ENCODE measurements around the gene MED25. TPM values are rescaled to one million over a fixed set of nuclear protein-coding genes. Genes with fewer than 3 reads are reported as not detected.

The MED25 gene
- total RNA-seq, 1 experiment from 2014 or later: 39.9 TPM

- TF ChIP-seq CTCF (IDR thresholded peaks at IDR 0.05; ENCODE audit: unreplicated experiment): no peak
- no TSS peak for BruUV-seq (replicated peaks)
Measured at GRCh38 chr19:49849433-49850220, 31.5 kb downstream of the MED25 start.

GRCh38 chr19:49850221-49850486, 32.1 kb downstream of the MED25 start:
- Mint-ChIP-seq H3K9me3 (ENCODE audit: unreplicated experiment) (peaks cover 6% of the 10 kb centered on the region), H3K4me1 (ENCODE audit: insufficient read depth, unreplicated experiment) (peaks cover 32% of the 10 kb centered on the region), H3K36me3 (ENCODE audit: insufficient read depth, unreplicated experiment) (peaks cover 11% of the 10 kb centered on the region), H3K4me3 (ENCODE audit: unreplicated experiment) (peak overlapping the region; percentile 84), H3K27me3 (ENCODE audit: insufficient read depth, unreplicated experiment) (no peaks in the 10 kb centered on the region), H3K27ac (ENCODE audit: low read depth, unreplicated experiment) (peak overlapping the region; percentile 89)
- ChIA-PET POLR2A (interaction anchor here (0.7 to 4.3 kb wide), 24 partner anchors 9 to 209 kb away, joined by 3 to 40 read pairs (median 6); partner anchors contain the start of genes AKT1S1, AP2A1, ATF5 and FUZ), CTCF (interaction anchor here (1.1 kb wide), 1 partner anchor 166 kb away, joined by 5 read pairs; no protein-coding TSS in a partner anchor)
- BruUV-seq (replicated peaks): no TSS peak
- DNase-seq (ENCODE audit: unreplicated experiment): no peak
- intact Hi-C loops (cut with micrococcal nuclease): loop anchor here (1.0 to 10.0 kb wide), 3 partner anchors 37 to 175 kb away; partner anchors contain the start of genes AP2A1, FUZ and PRMT1
- TF ChIP-seq CTCF (IDR thresholded peaks at IDR 0.05; ENCODE audit: unreplicated experiment): no peak

More at GRCh38 chr19:49849433-49850220, 31.5 kb downstream of the MED25 start:
- CTCF ChIA-PET: interaction anchor here (1.1 kb wide), 1 partner anchor 166 kb away, joined by 5 read pairs; no protein-coding TSS in a partner anchor
- Mint-ChIP-seq H3K27me3 (ENCODE audit: insufficient read depth, unreplicated experiment) (no peaks in the 10 kb centered on the region), H3K27ac (ENCODE audit: low read depth, unreplicated experiment) (peak overlapping the region; percentile 89), H3K4me1 (ENCODE audit: insufficient read depth, unreplicated experiment) (peaks cover 32% of the 10 kb centered on the region), H3K9me3 (ENCODE audit: unreplicated experiment) (peaks cover 6% of the 10 kb centered on the region), H3K4me3 (ENCODE audit: unreplicated experiment) (peak overlapping the region; percentile 84), H3K36me3 (ENCODE audit: insufficient read depth, unreplicated experiment) (peaks cover 11% of the 10 kb centered on the region)
- intact Hi-C loops (cut with micrococcal nuclease): loop anchor here (1.0 to 10.0 kb wide), 3 partner anchors 36 to 175 kb away; partner anchors contain the start of genes AP2A1, FUZ and PRMT1
- POLR2A ChIA-PET: interaction anchor here (0.6 to 4.3 kb wide), 23 partner anchors 10 to 269 kb away, joined by 3 to 40 read pairs (median 6); partner anchors contain the start of genes AKT1S1, AP2A1, FUZ and MED25
- DNase-seq (ENCODE audit: unreplicated experiment): no peak

GRCh38 chr19:49850487-49851342, 32.6 kb downstream of the MED25 start, which contains the start of gene PTOV1:
TSS of gene PTOV1 (plus strand) at chr19:49851159.
- peaks cover 32% of the 10 kb centered on the region for H3K4me1 Mint-ChIP-seq (ENCODE audit: insufficient read depth, unreplicated experiment)
- peak; percentile 93 for DNase-seq (ENCODE audit: unreplicated experiment)

More at GRCh38 chr19:49850487-49851342, 32.6 kb downstream of the MED25 start, which contains the start of gene PTOV1:
- Mint-ChIP-seq H3K27ac (ENCODE audit: low read depth, unreplicated experiment) (peak within 1 kb of the TSS; percentile 89), H3K4me3 (ENCODE audit: unreplicated experiment) (peak within 1 kb of the TSS; percentile 84), H3K27me3 (ENCODE audit: insufficient read depth, unreplicated experiment) (no peaks in the 10 kb centered on the region), H3K9me3 (ENCODE audit: unreplicated experiment) (peaks cover 6% of the 10 kb centered on the region), H3K36me3 (ENCODE audit: insufficient read depth, unreplicated experiment) (peaks cover 17% of the 10 kb centered on the region)
- CTCF ChIA-PET: interaction anchor here (1.1 kb wide), 1 partner anchor 167 kb away, joined by 5 read pairs; no protein-coding TSS in a partner anchor
- intact Hi-C loops (cut with micrococcal nuclease): loop anchor here (1.0 to 10.0 kb wide), 3 partner anchors 37 to 176 kb away; partner anchors contain the start of genes AP2A1, FUZ and PRMT1
- TSS peak; percentile 27 for BruUV-seq (replicated peaks)
- TF ChIP-seq CTCF (IDR thresholded peaks at IDR 0.05; ENCODE audit: unreplicated experiment): no peak
- POLR2A ChIA-PET: interaction anchor here (0.6 to 4.3 kb wide), 28 partner anchors 9 to 210 kb away, joined by 3 to 40 read pairs (median 5); partner anchors contain the start of genes AKT1S1, AP2A1, ATF5 and FUZ

Measured in MCF 10A (cell line).